H1 (cell line): ENCODE measurements around the gene SQOR. TPM values are rescaled to one million over a fixed set of nuclear protein-coding genes. Genes with fewer than 3 reads are reported as not detected.

ENCODE experiments used
- CTCF ChIA-PET: fragments of 300-600 bp; sonication (Branson Sonifier 250); formaldehyde crosslinking; loops from one replicate; lab custom pipeline; 2021; ENCODE audit not compliant: partially characterized antibody; lab: Charles Lee
- POLR2A ChIA-PET: fragments of 300-600 bp; sonication (Branson Sonifier 250); formaldehyde crosslinking; loops from one replicate; lab custom pipeline; 2021; ENCODE audit warnings: inconsistent platforms; ENCODE audit not compliant: partially characterized antibody; lab: Charles Lee
- DNase-seq, 2 experiments: peaks; one replicate each; pipeline versions ENCODE4 v3.0.0 to v3.0.0-alpha.2; 2010 to 2022; ENCODE audit warnings: low spot score in 2 of 2, low read depth in 1 of 2, mixed read lengths in 1 of 2
- FAIRE-seq: peaks from 2 replicates; lab custom pipeline; 2011; peaks lifted over from hg19 to GRCh38; lab: Jason Lieb, UNC
- H2AFZ ChIP-seq: 2 replicates; pipeline ENCODE4 v1.8.1; 2012; ENCODE audit warnings: low read length, inconsistent platforms
- H2AK5ac ChIP-seq: 2 replicates; pipeline ENCODE4 v1.6.1; 2013; ENCODE audit warnings: low read depth, low read length
- H2BK120ac ChIP-seq: replicated peaks from 2 replicates; pipeline ENCODE3; 2013; ENCODE audit warnings: low read depth, low read length, inconsistent platforms
- H2BK12ac ChIP-seq: 2 replicates; pipeline ENCODE4 v1.6.1; 2013; ENCODE audit warnings: low read depth, low read length
- H2BK15ac ChIP-seq: 2 replicates; pipeline ENCODE4 v1.6.1; 2013; ENCODE audit warnings: low read length
- H2BK20ac ChIP-seq: 2 replicates; pipeline ENCODE4 v1.6.1; 2013; ENCODE audit warnings: low read length
- H2BK5ac ChIP-seq: 2 replicates; pipeline ENCODE4 v1.6.1; 2013; ENCODE audit warnings: low read depth, low read length
- H3K14ac ChIP-seq: 2 replicates; pipeline ENCODE4 v1.6.1; 2013; ENCODE audit warnings: inconsistent platforms; ENCODE audit not compliant: insufficient read length
- H3K18ac ChIP-seq: 2 replicates; pipeline ENCODE4 v1.6.1; 2013; ENCODE audit warnings: low read length; ENCODE audit errors: extremely low read depth
- H3K23ac ChIP-seq: 2 replicates; pipeline ENCODE4 v1.6.1; 2013; ENCODE audit warnings: inconsistent platforms; ENCODE audit not compliant: insufficient read length
- H3K23me2 ChIP-seq: 2 replicates; pipeline ENCODE4 v1.6.1; 2013; ENCODE audit warnings: low read depth, low read length
- H3K27ac ChIP-seq: 2 replicates; pipeline ENCODE4 v1.6.1; 2011; ENCODE audit warnings: low read depth, low read length, inconsistent platforms
- H3K27me3 ChIP-seq, 4 experiments: replicated peaks in 1 of 4; 1 replicate in 1 of 4; 2 replicates in 3 of 4; pipeline versions ENCODE4 v1.6.1 to v1.8.1; 2011 to 2013; ENCODE audit warnings: low read length in 3 of 4, mild to moderate bottlenecking in 3 of 4, inconsistent platforms in 2 of 4, mixed read lengths in 2 of 4, moderate library complexity in 1 of 4; ENCODE audit not compliant: control insufficient read depth in 3 of 4, insufficient read depth in 3 of 4; ENCODE audit errors: extremely low read depth in 1 of 4
- H3K36me3 ChIP-seq, 4 experiments: 2 replicates each; pipeline versions ENCODE4 v1.6.1 to v1.8.1; 2011 to 2013; ENCODE audit warnings: mild to moderate bottlenecking in 4 of 4, low read length in 3 of 4, moderate library complexity in 2 of 4, control low read depth in 1 of 4, inconsistent platforms in 1 of 4; ENCODE audit not compliant: insufficient read depth in 4 of 4, control insufficient read depth in 2 of 4
- H3K4ac ChIP-seq: replicated peaks from 2 replicates; pipeline ENCODE3; 2013; ENCODE audit warnings: low read length, low read depth, mixed read lengths, inconsistent platforms; ENCODE audit not compliant: insufficient read length
- H3K4me1 ChIP-seq, 4 experiments: replicated peaks in 1 of 4; 1 replicate in 1 of 4; 2 replicates in 3 of 4; pipeline versions ENCODE4 v1.6.1 to v1.8.1; 2011 to 2013; ENCODE audit warnings: low read length in 3 of 4, inconsistent platforms in 2 of 4, mixed read lengths in 1 of 4; ENCODE audit not compliant: insufficient read depth in 4 of 4, control insufficient read depth in 3 of 4
- H3K4me2 ChIP-seq, 2 experiments: 2 replicates each; pipeline versions ENCODE4 v1.6.1 to v1.8.1; 2011 to 2013; ENCODE audit warnings: low read depth in 2 of 2, low read length in 2 of 2, control low read depth in 1 of 2, inconsistent platforms in 1 of 2, mild to moderate bottlenecking in 1 of 2; ENCODE audit not compliant: insufficient read depth in 1 of 2
- H3K4me3 ChIP-seq, 4 experiments: fragments of 200-600, 300-600 bp in 1 of 4; sonication (generic), shearing (Covaris generic), sonication (Bioruptor Twin) in 1 of 4; 2 replicates each; pipeline versions ENCODE4 v1.5.1 to v1.8.1; 2011 to 2016; ENCODE audit warnings: low read length in 4 of 4, low read depth in 3 of 4, control low read depth in 2 of 4, inconsistent platforms in 2 of 4, mild to moderate bottlenecking in 2 of 4, mixed read lengths in 1 of 4, moderate library complexity in 1 of 4; ENCODE audit not compliant: insufficient read depth in 2 of 4; ENCODE audit errors: extremely low read depth in 1 of 4
- H3K56ac ChIP-seq: replicated peaks from 2 replicates; pipeline ENCODE3; 2013; ENCODE audit warnings: low read depth, mild to moderate bottlenecking, mixed read lengths, low read length, inconsistent platforms; ENCODE audit not compliant: insufficient read length
- H3K79me1 ChIP-seq: 2 replicates; pipeline ENCODE4 v1.6.1; 2013; ENCODE audit warnings: low read depth, low read length, control low read depth
- H3K79me2 ChIP-seq, 2 experiments: 2 replicates each; pipeline versions ENCODE4 v1.6.1 to v1.8.1; 2012 to 2013; ENCODE audit warnings: low read length in 2 of 2, mild to moderate bottlenecking in 2 of 2, inconsistent platforms in 1 of 2; ENCODE audit not compliant: insufficient read depth in 2 of 2, control insufficient read depth in 1 of 2
- H3K9ac ChIP-seq, 4 experiments: replicated peaks in 1 of 4; 1 replicate in 1 of 4; 2 replicates in 3 of 4; pipeline versions ENCODE4 v1.6.1 to v1.8.1; 2011 to 2013; ENCODE audit warnings: low read depth in 3 of 4, low read length in 3 of 4, control low read depth in 2 of 4, mild to moderate bottlenecking in 2 of 4, moderate library complexity in 2 of 4, inconsistent platforms in 1 of 4; ENCODE audit errors: extremely low read depth in 1 of 4
- H3K9me3 ChIP-seq, 2 experiments: 2 replicates each; pipeline versions ENCODE4 v1.6.1 to v1.8.1; 2012 to 2013; ENCODE audit warnings: mild to moderate bottlenecking in 2 of 2, moderate library complexity in 2 of 2, control low read depth in 1 of 2, inconsistent platforms in 1 of 2, low read depth in 1 of 2, low read length in 1 of 2, mixed read lengths in 1 of 2; ENCODE audit not compliant: insufficient read depth in 2 of 2
- H4K20me1 ChIP-seq, 2 experiments: replicated peaks in 1 of 2; 2 replicates each; pipeline versions ENCODE3 to v1.8.1; 2011 to 2013; ENCODE audit warnings: inconsistent platforms in 2 of 2, low read length in 2 of 2, mild to moderate bottlenecking in 1 of 2; ENCODE audit not compliant: insufficient read depth in 2 of 2, control insufficient read depth in 1 of 2
- H4K5ac ChIP-seq: 2 replicates; pipeline ENCODE4 v1.6.1; 2013; ENCODE audit warnings: low read length, low read depth, mixed read lengths, inconsistent platforms; ENCODE audit not compliant: insufficient read length
- H4K8ac ChIP-seq: 2 replicates; pipeline ENCODE4 v1.8.0; 2013; ENCODE audit warnings: mild to moderate bottlenecking, moderate library complexity, low read length, inconsistent platforms; ENCODE audit not compliant: insufficient read depth; ENCODE audit errors: extremely low read depth
- H4K91ac ChIP-seq: replicated peaks from 2 replicates; pipeline ENCODE3; 2013; ENCODE audit warnings: low read length, mixed read lengths, inconsistent platforms; ENCODE audit not compliant: insufficient read length
- CBX5 ChIP-seq: fragments of 300-800, 300-1000 bp; sonication (generic); IDR thresholded peaks from 2 replicates; pipeline ENCODE4 v1.7.1; 2016; ENCODE audit warnings: antibody characterized with exemption, low read length, low read depth
- WGBS, 2 experiments: shearing (Covaris generic) in 1 of 2; methylation state at CpG; one replicate each; pipeline versions ENCODE4 v1.1.6 to v1.1.7; 2013 to 2015; ENCODE audit warnings: low lambda C conversion rate in 2 of 2, mixed read lengths in 2 of 2, inconsistent platforms in 1 of 2, low coverage in 1 of 2, missing lambda C conversion rate in 1 of 2; ENCODE audit not compliant: insufficient replicate concordance in 2 of 2, insufficient coverage in 1 of 2, insufficient read length in 1 of 2; ENCODE audit errors: extremely low coverage in 1 of 2, missing lambda C conversion rate in 1 of 2; 5-methylcytosine and 5-hydroxymethylcytosine counted together
- polyA plus RNA-seq, 7 experiments: library from polyadenylated mRNA; depleted of rRNA in 3 of 7; stranded (reverse) in 5 of 7; unstranded in 2 of 7; fragments of >200 nt in 5 of 7; fragments of 200-250 nt in 2 of 7; gene quantifications; 1 replicate in 5 of 7; 2 replicates in 1 of 7; 4 replicates in 1 of 7; pipeline versions ENCODE4 v1.2.1 to v1.2.3, GENCODE V29; 2011 to 2013; ENCODE audit warnings: missing spikeins in 2 of 7, mixed read lengths in 2 of 7
- total RNA-seq: library from RNA; stranded (reverse); fragmentation: NEBNext Ultra II Directional; extraction: Animal tissue kit (Norgen Biotek cat#: 25700); gene quantifications from 2 replicates; pipeline ENCODE4 v1.2.1, GENCODE V29; 2021

SQOR gene
- total and polyA plus RNA-seq, 2 of the 8 experiments (the other 6 are each of a cell fraction or from before 2014, with no cell fraction given), result 0.20 to 0.22 TPM

DNA sequence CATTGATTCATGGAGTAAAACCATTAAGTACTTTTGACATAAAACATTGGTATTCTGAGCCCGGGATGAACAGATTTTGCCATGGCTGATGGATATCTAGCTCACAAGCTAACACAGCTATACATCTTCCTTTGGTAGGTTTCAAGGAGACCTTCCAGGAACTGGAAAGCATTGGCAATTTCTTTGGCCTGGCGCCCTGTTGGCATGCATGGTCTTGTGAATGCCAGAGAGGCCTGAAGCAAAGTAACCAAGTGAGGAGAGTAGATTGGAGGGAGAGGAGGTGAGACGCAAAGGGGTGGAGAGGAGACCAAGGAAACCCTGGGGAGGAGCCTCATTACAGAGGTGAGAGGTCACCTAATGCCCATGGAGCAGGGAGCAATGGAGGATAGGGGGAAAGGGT is 67.2 kb downstream of the SQOR start:
- ChIA-PET POLR2A (no interaction called here), CTCF (interaction anchor here (1.0 to 5.9 kb wide), 6 partner anchors 9 to 93 kb away, joined by 3 to 54 read pairs (median 4); no protein-coding TSS in a partner anchor)
- Histone ChIP-seq H4K8ac (no peak overlapping the region), H3K9me3 (no peaks in the 10 kb centered on the region), H3K18ac (no peak overlapping the region), H3K4me1 (no peaks in the 10 kb centered on the region), H3K27me3 (peaks cover 0 to 3% (median 0%) of the 10 kb centered on the region in 4 experiments; a peak in 3 of 7 replicates), H3K79me1 (no peaks in the 10 kb centered on the region), H4K5ac (no peak overlapping the region), H2BK5ac (no peak overlapping the region), H2BK120ac (no peak overlapping the region), H3K23me2 (peaks cover 11% of the 10 kb centered on the region), H2AK5ac (no peak overlapping the region), H3K56ac (no peak overlapping the region), H2AFZ (no peak overlapping the region), H2BK12ac (no peak overlapping the region), H3K4me2 (no peak overlapping the region), H3K23ac (no peak overlapping the region), H4K91ac (no peak overlapping the region), H3K79me2 (no peaks in the 10 kb centered on the region), H2BK20ac (no peak overlapping the region), H4K20me1 (no peaks in the 10 kb centered on the region), H3K4me3 (no peak overlapping the region), H3K4ac (no peak overlapping the region), H3K36me3 (no peaks in the 10 kb centered on the region), H3K14ac (no peak overlapping the region), H3K27ac (no peak overlapping the region), H3K9ac (no peak overlapping the region), H2BK15ac (no peak overlapping the region)
- WGBS, 2 experiments, result 88% methylated on average over 3 of the region's 3 CpGs; no CpG with 5 or more reads in 1 of the 2 experiments
- DNase-seq (no peak), FAIRE-seq (no peak)
- no peak for TF ChIP-seq CBX5
